Activated CD4-positive, CD25-positive, alpha-beta regulatory T cell (primary cell): ENCODE data around the gene TLE7.

ENCODE experiments used
- DNase-seq, 4 experiments: peaks; one replicate each; lab custom pipeline; 2025; lab: John Stamatoyannopoulos, UW

TLE7 gene

GRCh38 chr16:71442051-71442440, at the start of gene TLE7:
Gene TLE7, minus strand, starts transcription at chr16:71442054. Its CDS starts 8,730 bp downstream, at chr16:71433324.
- no peak for DNase-seq

GRCh38 chr16:71491054-71491453, 49.2 kb upstream of the TLE7 start:
- DNase-seq, result no peak

GRCh38 chr16:71490361-71490760, 48.5 kb upstream of the TLE7 start:
- no peak for DNase-seq

- DNase-seq, result no peak
These were observed 47.3 kb upstream of the TLE7 start, which contains the start of gene ZNF19 for GRCh38 chr16:71489122-71489521. Gene ZNF19, minus strand, starts transcription at chr16:71489324. Its CDS starts 7,210 bp downstream, at chr16:71482114.

- DNase-seq, result peak; percentile 35 to 58 (median 54)
These were observed 42.4 kb upstream of the TLE7 start for GRCh38 chr16:71484006-71484893.

GRCh38 chr16:71482569-71482968, 40.7 kb upstream of the TLE7 start:
- DNase-seq, result no peak

- no peak for DNase-seq
These were observed 39.1 kb upstream of the TLE7 start for GRCh38 chr16:71480956-71481355.

GRCh38 chr16:71479420-71479819, 37.6 kb upstream of the TLE7 start:
- no peak for DNase-seq

GRCh38 chr16:71476457-71477124, 34.7 kb upstream of the TLE7 start:
- DNase-seq, result no peak

GRCh38 chr16:71474864-71475263, 33.0 kb upstream of the TLE7 start:
- no peak for DNase-seq

- DNase-seq, result no peak
These were observed 32.0 kb upstream of the TLE7 start for GRCh38 chr16:71473891-71474290.

- DNase-seq, result no peak
These were observed 31.1 kb upstream of the TLE7 start for GRCh38 chr16:71472931-71473330.

GRCh38 chr16:71472051-71472450, 30.2 kb upstream of the TLE7 start:
- DNase-seq, result no peak

- peak in 3 of 4 experiments; percentile 4 to 16 (median 8) for DNase-seq
These were observed 26.0 kb upstream of the TLE7 start for GRCh38 chr16:71467810-71468209.

- DNase-seq, result no peak
These were observed 22.4 kb upstream of the TLE7 start for GRCh38 chr16:71464231-71464630.

- DNase-seq, result peak; percentile 55 to 60 (median 58)
These were observed 20.1 kb upstream of the TLE7 start, which contains the start of gene ZNF23 for GRCh38 chr16:71461686-71462648. Gene ZNF23, minus strand, starts transcription at chr16:71462247. Its CDS starts 5,451 bp downstream, at chr16:71456796.

GRCh38 chr16:71460941-71461340, 19.1 kb upstream of the TLE7 start:
- DNase-seq, result no peak

GRCh38 chr16:71460236-71460635, 18.4 kb upstream of the TLE7 start:
- DNase-seq, result no peak

GRCh38 chr16:71459510-71459909, 17.7 kb upstream of the TLE7 start:
- no peak for DNase-seq

- no peak for DNase-seq
These were observed 14.9 kb upstream of the TLE7 start for GRCh38 chr16:71456801-71457200.

- no peak for DNase-seq
These were observed 11.2 kb upstream of the TLE7 start for GRCh38 chr16:71453036-71453435.

GRCh38 chr16:71449020-71449419, 7.2 kb upstream of the TLE7 start:
- DNase-seq, result no peak
